HG03139 (cell line): ENCODE results near the gene RANBP3L.
"Not testable (repeated sequence)": the region's sequence is repeated elsewhere in the genome, so short reads cannot be mapped to it uniquely, and the experiment has no call there.

ENCODE experiments used
- ATAC-seq: cut with Tn5 transposase; IDR thresholded peaks from one replicate; pipeline ENCODE4 v1.9.1; 2021; ENCODE audit not compliant: unreplicated experiment

Gene RANBP3L

DNA sequence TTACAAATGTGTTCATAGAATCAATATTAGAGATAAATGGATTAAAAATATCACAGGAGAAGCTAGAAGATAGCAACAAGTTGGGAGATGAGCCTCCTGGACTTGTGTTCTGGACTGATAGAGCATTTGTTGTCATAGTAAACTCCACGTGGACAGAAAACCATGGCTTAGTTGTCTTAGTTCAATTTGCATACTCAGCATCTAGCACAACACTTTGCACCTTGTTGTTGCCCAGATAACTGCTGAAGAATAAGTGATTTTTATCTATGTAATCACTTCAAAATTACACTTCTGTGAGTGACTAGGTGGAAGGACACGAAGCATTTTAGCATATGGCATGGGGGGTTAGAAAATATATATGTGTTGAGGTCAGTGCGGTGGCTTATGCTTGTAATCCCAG, 4.0 kb downstream of the RANBP3L start:
- no peak for ATAC-seq

GRCh38 chr5:36285837-36286615, 15.7 kb downstream of the RANBP3L start:
- ATAC-seq: no peak

DNA sequence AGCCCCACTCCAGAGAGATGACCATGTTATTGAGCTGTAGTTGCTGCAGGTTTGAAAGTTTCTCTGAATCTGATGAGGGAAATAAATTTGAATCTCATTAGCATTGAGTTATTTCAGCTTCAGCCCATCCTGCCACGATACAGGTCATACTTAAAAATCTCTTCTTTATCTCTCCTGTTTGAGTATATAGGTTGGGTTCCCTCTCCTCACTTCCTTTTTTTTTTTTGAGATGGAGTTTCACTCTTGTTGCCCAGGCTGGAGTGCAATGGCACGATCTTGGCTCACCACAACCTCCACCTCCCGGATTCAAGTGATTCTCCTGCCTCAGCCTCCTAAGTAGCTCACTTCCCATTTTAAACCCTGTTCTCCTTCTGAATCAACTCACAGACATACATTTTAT, 17.9 kb downstream of the RANBP3L start:
- ATAC-seq: not testable (repeated sequence)

- no peak for ATAC-seq
Observed at GRCh38 chr5:36281626-36282025, 20.1 kb downstream of the RANBP3L start.

GRCh38 chr5:36279054-36279698, 22.5 kb downstream of the RANBP3L start:
- no peak for ATAC-seq

DNA sequence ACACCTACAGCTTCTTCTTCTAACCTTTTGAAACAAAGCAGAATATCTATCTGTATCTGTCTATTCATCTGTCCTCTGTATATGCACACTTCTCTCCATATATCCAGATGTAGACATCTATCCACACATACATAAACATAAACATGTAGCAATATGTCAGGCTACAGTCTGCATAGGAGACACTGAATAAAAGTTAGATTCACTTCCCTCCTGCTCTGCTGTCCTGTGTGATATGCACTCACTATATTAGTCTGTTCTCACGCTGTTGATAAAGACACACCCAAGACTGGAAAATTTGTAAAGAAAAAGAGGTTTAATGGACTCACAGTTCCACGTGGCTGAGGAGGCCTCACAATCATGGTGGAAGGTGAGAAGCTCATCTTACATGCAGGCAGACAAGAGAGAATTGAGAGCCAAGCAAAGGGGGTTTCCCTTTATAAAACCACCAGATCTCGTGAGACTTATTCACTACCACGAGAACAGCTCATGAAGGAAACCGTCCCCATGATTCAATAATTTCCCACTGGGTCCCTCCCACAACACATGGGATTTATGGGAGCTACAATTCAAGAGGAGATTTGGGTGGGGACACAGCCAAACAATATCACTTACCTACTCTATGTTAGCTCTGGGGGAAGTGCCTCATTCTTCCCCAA, 24.1 kb downstream of the RANBP3L start:
- ATAC-seq: no peak

GRCh38 chr5:36276864-36277263, 24.8 kb downstream of the RANBP3L start:
- no peak for ATAC-seq

- ATAC-seq: no peak
Observed at GRCh38 chr5:36273809-36274526, 27.7 kb downstream of the RANBP3L start.

DNA sequence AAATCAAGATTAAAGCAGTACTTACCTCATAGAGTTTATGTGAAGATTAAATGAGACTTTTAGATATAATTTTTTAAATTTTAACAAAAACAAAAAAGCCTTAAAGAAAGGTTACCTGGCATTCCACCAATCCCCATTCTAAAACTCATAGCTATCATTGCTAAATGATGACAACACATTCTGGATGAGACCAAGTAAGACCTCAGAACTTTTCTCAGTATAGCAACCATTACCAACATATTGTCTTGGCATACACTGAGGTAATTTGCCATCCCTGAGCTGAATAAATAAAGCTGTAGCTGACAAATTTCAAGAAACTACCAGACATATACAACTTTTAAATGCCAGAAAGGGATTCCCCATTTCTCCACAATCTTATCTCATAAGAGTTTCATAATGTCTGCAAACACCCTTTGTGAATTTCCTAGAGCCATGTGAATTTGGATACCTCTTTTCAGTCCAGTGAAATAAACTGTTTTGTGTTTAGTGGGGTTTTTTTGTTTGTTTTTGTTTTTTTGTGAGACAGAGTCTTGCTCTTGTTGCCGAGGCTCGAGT, 29.5 kb downstream of the RANBP3L start:
- no peak for ATAC-seq

DNA sequence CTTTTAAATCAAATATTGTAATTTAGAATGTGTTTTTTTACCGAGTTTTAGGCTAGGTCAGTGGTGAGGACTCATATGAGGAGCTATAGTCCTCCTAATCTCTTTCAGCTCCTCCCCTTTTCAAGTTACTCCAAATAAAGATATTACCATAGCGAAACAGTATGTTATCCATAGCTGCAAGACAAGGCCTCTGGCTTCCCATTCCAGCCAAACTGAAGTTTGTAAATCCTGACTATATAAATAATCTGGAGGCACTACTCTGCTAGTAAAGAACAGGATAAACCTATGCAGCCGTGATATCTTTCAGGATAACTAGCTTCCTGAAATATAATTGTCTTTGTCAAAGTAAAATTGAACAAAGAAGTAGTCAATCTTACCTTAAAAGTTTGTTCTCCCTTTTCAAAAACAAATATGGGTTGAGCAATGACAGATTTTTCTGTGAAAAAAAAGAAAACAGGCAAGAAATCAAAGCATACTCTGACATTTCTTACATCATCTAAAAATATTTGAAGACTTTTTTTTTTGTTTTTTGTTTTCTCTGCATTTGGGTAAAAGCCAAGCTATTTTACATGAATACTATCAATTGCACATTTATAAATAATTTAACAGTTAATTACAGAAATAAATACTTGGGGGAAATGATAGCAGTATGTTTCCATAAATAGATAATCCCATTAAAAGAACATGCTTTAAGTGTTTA, 30.7 kb downstream of the RANBP3L start:
- ATAC-seq: no peak

DNA sequence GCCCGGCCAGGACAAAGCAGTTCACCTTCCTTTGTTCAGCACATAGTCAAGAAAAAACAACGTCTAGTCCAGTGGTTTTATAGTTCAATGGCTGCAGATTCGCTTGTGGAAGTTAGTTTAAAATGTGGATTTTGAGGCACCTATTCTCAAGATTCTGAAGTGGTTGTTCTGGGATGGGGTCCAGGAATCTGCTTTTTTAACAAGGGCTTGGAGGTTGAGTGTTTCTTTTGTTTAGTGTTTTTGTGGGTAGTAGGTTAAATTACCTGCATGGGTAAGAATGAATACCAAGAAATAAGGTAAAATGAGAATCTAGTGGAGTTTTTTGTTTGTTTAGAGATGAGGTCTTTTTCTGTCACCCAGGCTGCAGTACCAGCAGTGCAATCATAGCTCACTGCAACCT, 31.5 kb downstream of the RANBP3L start:
- ATAC-seq: no peak

- ATAC-seq: no peak
Observed at GRCh38 chr5:36269478-36269877, 32.2 kb downstream of the RANBP3L start.

DNA sequence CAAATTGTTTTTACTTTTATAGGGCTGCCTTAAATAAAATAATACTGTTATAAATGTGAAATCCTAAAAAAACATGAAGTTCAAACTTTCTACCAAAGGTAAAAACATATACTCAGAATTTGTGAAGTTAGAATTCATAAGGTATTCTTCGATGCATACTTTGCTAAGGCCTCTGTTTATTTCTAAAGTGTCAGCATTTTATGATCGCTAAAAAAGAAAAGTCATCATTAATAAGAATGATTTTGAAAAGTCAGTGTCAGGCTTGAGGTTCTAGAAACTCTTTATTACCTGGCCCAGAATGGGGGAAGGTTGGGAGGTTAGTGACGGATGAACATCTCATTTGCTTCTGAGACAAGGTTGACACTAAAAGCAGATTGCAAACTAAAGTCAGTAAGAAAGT, 33.8 kb downstream of the RANBP3L start:
- ATAC-seq: no peak

- ATAC-seq: no peak
Observed at GRCh38 chr5:36264202-36264760, 37.4 kb downstream of the RANBP3L start.

- no peak for ATAC-seq
Observed at GRCh38 chr5:36261186-36261585, 40.5 kb downstream of the RANBP3L start.

DNA sequence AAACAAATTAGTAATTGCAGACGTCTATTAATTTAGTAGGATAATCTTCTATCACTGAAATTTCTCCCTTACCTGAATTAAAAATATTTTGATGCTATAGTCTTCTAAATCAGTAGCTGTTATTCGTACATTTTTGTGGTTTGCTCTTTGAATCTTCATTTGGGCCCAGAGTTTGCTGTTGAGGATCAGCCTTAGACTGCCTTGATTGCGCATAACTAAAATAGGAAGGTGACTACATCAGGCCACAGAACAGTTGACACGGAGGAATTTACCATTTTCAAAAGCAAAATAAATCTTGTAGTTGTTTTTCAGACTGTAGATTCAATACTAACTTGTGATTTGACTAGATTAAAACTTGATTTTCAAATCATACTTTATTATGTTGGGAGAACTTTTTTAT, 48.1 kb downstream of the RANBP3L start:
- no peak for ATAC-seq

GRCh38 chr5:36252722-36253365, 48.9 kb downstream of the RANBP3L start:
- ATAC-seq: no peak

DNA sequence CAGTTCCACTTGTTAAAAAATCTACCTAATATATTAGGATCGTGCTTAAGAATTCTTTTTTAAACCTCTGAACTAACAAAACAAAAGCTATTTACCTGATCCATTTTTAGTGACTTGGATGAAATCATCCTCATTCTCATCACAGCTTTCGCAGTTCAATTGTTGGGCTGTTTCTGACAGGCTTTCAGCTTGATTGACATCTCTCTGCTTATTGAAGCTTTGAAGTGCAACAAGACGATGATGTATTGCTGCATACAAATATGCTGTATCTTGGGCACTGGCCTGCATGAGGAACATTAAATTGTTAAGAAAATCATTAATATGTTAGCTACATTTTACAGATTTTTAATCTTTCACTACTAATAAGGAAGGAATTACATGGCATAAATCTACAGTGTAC, 50.5 kb downstream of the RANBP3L start:
- ATAC-seq: no peak

DNA sequence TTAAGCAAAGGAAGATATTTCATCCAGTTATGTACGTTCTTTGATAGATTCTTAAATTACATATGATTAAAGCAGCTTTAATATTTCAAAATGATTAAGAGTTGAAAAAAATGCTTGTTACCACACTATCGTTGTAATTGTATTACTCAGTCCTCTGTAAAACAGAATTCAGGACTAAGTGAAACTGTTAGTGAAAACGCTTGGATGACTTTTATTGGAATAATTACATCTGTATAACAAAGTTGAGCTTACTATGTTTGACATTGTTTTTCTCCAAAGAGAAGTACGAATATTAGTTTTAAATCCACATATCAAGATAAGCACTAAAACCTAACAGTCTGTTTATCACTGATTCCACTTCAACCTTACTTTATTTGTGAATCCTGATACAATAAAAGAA, 51.3 kb downstream of the RANBP3L start:
- no peak for ATAC-seq
